Mucosa of descending colon (tissue), 3 donors: ENCODE measurements around the gene SH3BP4. TPM values are rescaled to one million over a fixed set of nuclear protein-coding genes. Genes with fewer than 3 reads are reported as not detected.
A peak's percentile ranks its signal among the peaks of the same experiment; 100 is the strongest.

Experiments
- ATAC-seq: fragments of 200-7000 bp; cut with Tn5 transposase; one replicate; pipeline ENCODE4 v1.9.1; 2020; ENCODE audit warnings: mild to moderate bottlenecking, moderate library complexity
- DNase-seq, 3 donors: peaks; one replicate each; pipeline ENCODE4 v3.0.0-alpha.2; 2020
- H3K36me3 ChIP-seq: fragments of 200-600 bp; one replicate; pipeline ENCODE4 v1.8.0; 2021; ENCODE audit warnings: low read depth, mild to moderate bottlenecking
- H3K4me1 ChIP-seq: fragments of 200-600 bp; one replicate; pipeline ENCODE4 v1.8.0; 2021; ENCODE audit warnings: low read depth, mild to moderate bottlenecking
- H3K4me3 ChIP-seq: fragments of 200-600 bp; one replicate; pipeline ENCODE4 v1.8.0; 2021; ENCODE audit warnings: mild to moderate bottlenecking
- H3K9me3 ChIP-seq: fragments of 200-600 bp; one replicate; pipeline ENCODE4 v1.8.0; 2021; ENCODE audit warnings: mild to moderate bottlenecking
- intact Hi-C, 2 donors: fragments of 100-400 bp; cut with DNase I in 1 of 2; cut with micrococcal nuclease in 1 of 2; formaldehyde crosslinking; loops; one replicate each; pipeline versions ENCODE4 v1.11.0 to v1.11.1; 2022; cut with DNase I, micrococcal nuclease
- total RNA-seq, 3 donors: library from RNA; stranded (reverse); fragmentation: NEBNext Ultra II Directional in 2 of 3; extraction: Animal tissue kit (Norgen Biotek cat#: 25700) in 2 of 3; gene quantifications; one replicate each; pipeline versions ENCODE4 v1.2.1 to v1.2.4, GENCODE V29; 2021 to 2023
- TF ChIP-seq, protein P1 (sequence below): fragments of 200-600 bp; IDR thresholded peaks from one replicate; pipeline ENCODE4 v1.8.0; 2022; ENCODE audit warnings: antibody characterized with exemption, mild to moderate bottlenecking
- donor health status: DM: no; HTN: no; CAD: no; lungs with moderate emphysema.
- donor health status: DM: no; HTN: no; CAD: no.
- donor health status: DM: no; HTN: yes; CAD: no.

The SH3BP4 gene
- total RNA-seq, 3 donors from 2014 or later: 18.0 to 30.4 (median 29.6) TPM

DNA sequence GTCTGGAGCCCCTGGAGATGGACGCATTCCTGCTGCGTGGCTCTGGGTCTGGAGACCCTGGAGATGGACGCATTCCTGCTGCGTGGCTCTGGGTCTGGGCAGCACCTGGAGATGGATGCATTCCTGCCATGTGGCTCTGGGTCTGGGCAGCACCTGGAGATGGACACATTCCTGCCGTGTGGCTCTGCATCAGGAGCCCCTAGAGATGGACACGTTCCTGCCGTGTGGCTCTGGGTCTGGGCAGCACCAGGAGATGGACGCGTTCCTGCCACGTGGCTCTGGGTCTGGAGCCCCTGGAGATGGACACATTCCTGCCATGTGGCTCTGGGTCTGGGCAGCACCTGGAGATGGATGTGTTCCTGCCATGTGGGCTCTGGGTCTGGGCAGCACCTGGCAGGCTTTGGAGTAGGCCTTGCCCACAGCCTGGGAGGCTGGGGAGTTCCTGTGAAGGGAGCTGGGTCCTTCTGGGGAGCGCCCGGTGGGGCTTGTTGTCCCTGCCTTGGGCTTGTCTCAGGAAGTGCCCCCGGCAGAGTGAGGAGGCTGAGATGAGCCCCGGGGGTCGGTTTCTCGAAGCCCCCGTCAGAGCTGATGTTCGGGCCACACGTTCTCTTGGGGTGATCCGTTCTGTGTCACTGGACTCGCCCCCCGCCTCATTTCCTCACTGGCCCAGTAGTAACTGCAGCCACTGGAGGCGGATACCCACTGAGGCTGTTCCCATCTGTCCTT lies 41.0 kb downstream of the SH3BP4 start:
- Histone ChIP-seq H3K4me1 (peaks cover 31% of the 10 kb centered on the region), H3K36me3 (no peaks in the 10 kb centered on the region), H3K9me3 (no peaks in the 10 kb centered on the region), H3K4me3 (no peak overlapping the region)
- intact Hi-C loops: no loop called here
- TF ChIP-seq, protein P1, sequence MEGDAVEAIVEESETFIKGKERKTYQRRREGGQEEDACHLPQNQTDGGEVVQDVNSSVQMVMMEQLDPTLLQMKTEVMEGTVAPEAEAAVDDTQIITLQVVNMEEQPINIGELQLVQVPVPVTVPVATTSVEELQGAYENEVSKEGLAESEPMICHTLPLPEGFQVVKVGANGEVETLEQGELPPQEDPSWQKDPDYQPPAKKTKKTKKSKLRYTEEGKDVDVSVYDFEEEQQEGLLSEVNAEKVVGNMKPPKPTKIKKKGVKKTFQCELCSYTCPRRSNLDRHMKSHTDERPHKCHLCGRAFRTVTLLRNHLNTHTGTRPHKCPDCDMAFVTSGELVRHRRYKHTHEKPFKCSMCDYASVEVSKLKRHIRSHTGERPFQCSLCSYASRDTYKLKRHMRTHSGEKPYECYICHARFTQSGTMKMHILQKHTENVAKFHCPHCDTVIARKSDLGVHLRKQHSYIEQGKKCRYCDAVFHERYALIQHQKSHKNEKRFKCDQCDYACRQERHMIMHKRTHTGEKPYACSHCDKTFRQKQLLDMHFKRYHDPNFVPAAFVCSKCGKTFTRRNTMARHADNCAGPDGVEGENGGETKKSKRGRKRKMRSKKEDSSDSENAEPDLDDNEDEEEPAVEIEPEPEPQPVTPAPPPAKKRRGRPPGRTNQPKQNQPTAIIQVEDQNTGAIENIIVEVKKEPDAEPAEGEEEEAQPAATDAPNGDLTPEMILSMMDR: no peak
- ATAC-seq: no peak
- peak in 2 of 3 donors; percentile 30 to 45 for DNase-seq

DNA sequence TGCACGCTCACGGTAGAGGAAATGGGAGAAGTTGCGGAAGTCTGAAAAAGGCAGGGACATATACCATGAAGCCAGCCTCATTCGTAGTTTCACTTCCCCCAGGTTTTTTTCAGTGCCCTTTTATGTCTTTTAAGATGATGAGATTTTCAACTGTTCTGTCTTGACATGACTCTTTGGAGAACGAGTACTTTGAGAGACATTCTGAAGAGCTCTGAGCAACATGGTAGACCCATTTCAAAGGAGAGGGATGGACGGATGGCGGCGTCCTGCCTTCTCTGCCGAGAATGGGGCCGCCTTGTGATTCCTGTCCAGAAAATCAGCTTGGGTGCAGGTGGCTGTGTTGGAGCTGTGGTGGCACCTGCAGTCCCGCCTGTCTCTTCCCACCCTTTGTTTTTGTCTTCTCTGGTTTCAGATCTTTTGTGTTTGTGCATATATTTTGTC lies 41.7 kb downstream of the SH3BP4 start:
- Histone ChIP-seq H3K4me3 (no peak overlapping the region), H3K4me1 (peaks cover 29% of the 10 kb centered on the region), H3K9me3 (no peaks in the 10 kb centered on the region), H3K36me3 (no peaks in the 10 kb centered on the region)
- DNase-seq (peak in 1 of 3 donors; percentile 19), ATAC-seq (no peak)
- intact Hi-C loops: no loop called here
- TF ChIP-seq, protein P1: no peak

DNA sequence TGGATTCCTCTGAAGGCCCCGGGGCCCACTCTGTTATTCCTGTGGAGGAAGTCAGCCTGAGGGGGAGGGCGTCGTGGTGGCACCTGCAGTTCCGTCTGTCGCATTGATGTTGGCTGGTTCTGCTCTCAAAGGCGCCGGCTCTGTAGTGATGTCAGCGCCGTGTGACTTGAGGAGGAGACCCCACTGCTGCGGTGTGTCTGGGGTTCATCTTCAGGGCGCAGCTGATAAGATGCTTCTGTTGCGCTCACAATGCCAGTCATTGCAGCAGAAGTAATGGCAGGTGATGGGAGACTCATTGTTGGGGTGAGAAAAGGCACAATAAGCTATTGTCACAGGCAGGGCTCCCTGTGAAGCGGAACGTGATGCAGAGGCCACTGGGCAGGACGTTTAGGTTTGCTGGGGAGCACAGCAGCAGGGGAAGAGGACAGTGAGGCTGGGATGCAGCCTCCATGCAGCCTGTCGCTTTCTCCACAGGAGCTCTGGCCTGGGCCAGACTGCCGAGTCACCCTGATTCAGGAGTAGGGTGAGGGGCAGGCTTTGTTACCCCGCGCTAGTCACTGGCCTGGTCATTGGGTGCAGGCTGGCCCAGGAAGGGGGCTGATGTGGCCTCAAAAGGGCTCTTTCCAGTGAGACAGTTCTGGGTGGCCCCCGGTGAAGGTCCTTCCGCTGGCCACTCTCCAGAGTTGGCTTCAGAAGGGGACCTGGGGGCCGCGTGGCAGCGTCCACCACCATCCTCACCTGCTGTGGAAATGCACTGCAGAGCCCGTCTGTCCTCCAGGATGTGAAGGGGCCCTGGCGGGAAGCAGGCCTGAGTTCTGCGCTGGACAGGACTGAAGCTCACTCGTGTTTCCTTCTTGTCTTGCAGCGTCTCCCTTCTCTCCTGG lies 42.9 kb downstream of the SH3BP4 start:
- intact Hi-C loops: no loop called here
- Histone ChIP-seq H3K4me3 (no peak overlapping the region), H3K36me3 (no peaks in the 10 kb centered on the region), H3K9me3 (no peaks in the 10 kb centered on the region), H3K4me1 (peaks cover 20% of the 10 kb centered on the region)
- DNase-seq (peak in 2 of 3 donors; percentile 30 to 45), ATAC-seq (no peak)
- TF ChIP-seq, protein P1: no peak

DNA sequence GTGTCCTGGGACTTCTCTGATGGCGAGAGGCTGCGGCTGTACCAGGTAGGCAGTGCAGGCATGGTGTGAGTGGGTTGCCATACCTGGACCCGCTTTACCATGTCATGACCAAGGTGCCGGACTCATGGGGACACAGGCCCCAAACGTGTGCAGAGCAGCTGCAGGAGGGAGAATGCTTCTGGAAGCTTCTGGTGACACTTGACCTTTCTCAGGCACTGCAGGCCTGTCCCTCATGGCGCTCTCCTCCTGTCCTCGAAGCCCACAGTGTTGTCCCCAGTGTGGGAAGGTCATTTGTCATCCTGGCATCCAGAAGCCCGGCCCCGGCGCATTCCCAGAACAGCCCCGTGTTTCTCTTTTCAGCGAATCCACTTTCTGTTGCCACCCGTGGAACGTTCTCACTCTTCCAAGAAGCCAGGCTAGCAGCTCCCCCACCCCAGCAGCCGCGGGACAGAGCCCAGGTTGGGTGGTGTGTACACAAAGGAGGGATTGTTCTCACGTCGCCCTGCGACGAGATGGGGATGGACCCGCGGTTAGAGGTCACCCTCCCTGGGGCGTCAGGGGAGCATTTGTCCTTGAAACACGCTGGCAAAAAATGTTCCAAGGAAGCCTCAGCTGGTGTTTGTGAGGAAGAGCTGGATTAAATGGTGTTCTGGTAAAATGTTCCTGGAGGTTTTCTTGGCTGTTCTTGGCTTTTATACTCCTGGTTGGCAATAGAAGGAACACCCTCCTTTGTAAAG lies 43.7 kb downstream of the SH3BP4 start:
- Histone ChIP-seq H3K4me1 (peaks cover 27% of the 10 kb centered on the region), H3K36me3 (no peaks in the 10 kb centered on the region), H3K9me3 (no peaks in the 10 kb centered on the region), H3K4me3 (no peak overlapping the region)
- intact Hi-C loops: no loop called here
- TF ChIP-seq, protein P1: no peak
- peak in 2 of 3 donors; percentile 54 to 61 for DNase-seq
- peak; percentile 17 for ATAC-seq
